Dedifferentiated amniotic fluid mesenchymal stem cell (primary cell): Measurements from ENCODE around the gene PEAK3.

Source experiments
- DNase-seq: peaks from one replicate; pipeline ENCODE4 v3.0.0-alpha.2; 2016; ENCODE audit errors: extremely low spot score

The PEAK3 gene

DNA sequence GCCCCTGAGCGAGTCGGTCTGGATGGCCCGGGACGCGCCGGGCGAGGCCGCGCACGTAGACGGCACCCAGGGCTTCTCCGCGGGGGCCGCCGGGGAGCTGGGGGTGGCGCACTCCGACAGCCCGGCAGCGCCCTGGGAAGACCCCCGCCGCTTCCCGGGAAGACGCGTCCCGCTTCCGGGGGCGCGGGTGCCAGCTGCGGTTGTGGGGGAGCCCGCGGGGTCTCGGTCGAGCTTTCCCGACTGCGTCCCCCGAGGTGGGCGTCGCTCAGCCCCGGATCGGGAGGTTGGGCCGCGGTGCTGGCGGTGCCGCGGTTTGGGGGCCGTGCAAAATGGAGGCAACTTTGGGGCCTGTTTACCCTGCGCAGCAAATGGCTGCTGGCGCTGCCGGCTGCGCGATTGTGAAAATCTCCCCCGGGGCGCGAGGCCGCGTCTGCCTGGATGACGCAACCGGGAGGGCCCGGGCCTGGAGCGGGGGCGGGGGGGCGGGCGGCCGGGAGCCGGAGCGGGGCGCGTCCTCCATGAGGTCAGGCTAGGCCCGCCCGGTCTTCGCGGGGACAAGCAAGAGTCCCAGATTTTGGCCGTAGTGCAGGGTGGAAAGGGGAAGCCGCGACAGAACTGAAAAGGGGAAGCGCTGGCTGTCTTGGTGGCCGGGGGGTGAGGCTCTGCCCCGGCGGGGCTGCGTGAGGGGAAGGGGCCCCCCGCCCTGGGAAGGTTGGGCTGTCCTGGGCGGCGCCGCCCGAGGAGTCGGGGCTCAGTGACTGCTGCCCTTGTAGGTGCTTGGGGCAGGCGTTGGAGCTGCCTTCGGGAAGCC, 11.3 kb downstream of the PEAK3 start:
- DNase-seq: peak; percentile 67

- DNase-seq: no peak
Observed at GRCh38 chr19:2270157-2270422, 11.9 kb downstream of the PEAK3 start.

- DNase-seq: peak; percentile 93
Observed at GRCh38 chr19:2269244-2270156, 12.5 kb downstream of the PEAK3 start.

DNA sequence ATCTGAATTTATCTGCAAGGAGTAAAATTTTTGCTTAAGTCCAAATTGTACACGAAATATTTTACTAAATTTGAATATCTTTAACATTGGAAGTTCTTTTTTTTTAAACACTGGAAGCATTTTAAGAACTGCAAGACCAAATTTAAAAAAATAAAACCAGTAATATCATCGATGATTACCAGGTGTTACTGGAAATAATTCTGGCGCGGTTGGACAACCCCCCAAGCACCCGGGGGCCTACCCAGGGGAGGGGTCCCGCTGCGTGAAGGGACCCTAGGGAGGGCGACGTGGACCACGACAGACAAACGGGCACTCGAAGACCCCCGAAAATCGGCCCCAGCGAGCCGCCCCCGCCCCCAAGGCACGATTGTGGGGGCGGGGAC, 13.1 kb downstream of the PEAK3 start:
- DNase-seq: no peak

GRCh38 chr19:2268480-2268830, 13.5 kb downstream of the PEAK3 start:
- DNase-seq: no peak

- DNase-seq: no peak
Observed at GRCh38 chr19:2266183-2266993, 15.6 kb downstream of the PEAK3 start.

- no peak for DNase-seq
Observed at GRCh38 chr19:2261438-2262172, 20.4 kb downstream of the PEAK3 start.

GRCh38 chr19:2260341-2260805, 21.6 kb downstream of the PEAK3 start:
- no peak for DNase-seq

DNA sequence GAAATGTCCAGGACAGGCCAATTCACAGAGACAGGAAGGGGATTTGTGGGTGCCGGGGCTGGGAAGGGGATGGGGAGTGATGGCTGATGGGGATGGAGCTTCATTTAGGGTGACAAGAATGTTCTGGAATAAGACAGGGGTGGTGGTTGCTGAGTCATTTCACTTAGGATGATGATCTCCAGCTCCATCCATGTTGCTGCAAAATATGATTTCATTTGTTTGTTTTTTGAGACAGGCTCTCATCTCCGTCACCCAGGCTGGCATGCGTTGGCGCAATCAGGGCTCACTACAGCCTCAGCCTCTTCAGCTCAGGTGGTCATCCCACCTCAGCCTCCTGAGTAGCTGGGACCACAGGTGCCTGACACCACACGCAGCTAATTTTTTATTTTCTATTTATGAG, 22.6 kb downstream of the PEAK3 start:
- DNase-seq: no peak

DNA sequence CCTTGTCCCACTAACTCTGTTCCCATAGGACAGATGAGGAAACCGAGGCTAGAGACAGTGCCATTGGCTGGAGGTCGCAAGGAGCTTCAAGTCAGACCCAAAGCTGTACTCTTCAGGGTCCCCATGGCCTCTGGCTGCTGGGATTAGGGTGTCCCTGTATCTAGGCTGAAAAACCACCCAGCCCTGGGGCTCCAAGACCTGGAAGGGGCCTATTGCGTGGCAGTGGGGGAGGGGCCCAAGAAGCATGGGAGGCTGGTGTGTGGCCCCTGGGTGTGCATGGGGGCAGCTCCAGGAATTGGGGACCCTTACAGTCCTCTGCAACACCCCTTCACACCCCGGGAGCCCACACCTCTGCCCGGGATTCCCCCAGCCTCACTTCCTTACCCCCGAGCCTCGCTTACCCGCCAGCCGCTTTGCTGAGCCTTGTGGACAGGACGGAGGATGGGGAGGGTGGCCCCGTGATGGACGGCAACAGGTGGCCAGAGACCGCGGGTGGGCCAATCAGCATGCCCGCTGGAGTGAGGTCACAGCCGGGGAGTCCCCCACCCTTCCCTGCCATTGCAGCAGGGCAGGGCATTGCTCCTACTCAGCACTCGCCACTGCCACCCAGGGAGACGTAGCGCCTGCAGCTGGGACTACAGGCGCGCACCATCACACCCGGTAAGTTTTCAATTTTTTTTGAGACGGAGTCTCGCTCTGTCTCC, 25.8 kb downstream of the PEAK3 start, which contains the start of gene JSRP1:
Gene JSRP1, minus strand, starts transcription at position 436 of the 704 bp plus-strand sequence. CDS start 1,103 bp downstream, outside the sequence.
- DNase-seq: no peak

DNA sequence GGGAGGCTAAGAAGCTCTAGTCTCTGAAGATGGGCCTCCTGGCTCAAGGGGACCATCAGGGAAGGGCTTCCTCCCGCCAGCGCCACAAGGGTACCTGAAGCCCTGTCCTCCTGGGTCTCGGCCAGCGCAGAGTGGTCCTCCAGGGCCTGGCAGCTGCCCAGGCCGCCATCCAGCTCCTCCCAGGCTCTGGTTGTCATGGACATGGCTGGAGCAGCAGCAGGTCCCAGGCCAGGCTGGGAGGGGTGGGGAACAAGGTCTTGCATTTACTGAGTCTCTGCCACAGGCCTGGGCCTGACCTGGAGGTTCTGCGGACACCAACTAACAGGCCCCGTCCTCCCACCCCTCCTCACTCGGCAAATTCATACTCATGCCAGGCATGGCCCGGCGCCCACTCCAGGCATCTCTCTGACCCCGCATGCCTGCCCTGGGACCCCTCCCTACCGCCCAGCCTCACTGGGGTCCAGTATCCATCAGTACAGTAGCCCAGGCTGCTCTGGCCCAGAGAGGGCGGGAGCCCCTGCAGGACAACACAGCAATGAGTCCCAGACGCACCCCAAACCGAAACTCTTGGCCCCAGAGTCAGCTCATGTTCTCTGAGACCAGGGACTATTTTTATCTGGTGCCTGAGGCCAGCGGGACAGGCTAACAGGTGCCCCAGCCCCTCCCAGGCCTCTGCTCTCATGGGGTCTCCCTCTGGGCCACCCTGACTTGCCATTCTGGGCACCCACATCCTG, 26.7 kb downstream of the PEAK3 start:
- DNase-seq: no peak

DNA sequence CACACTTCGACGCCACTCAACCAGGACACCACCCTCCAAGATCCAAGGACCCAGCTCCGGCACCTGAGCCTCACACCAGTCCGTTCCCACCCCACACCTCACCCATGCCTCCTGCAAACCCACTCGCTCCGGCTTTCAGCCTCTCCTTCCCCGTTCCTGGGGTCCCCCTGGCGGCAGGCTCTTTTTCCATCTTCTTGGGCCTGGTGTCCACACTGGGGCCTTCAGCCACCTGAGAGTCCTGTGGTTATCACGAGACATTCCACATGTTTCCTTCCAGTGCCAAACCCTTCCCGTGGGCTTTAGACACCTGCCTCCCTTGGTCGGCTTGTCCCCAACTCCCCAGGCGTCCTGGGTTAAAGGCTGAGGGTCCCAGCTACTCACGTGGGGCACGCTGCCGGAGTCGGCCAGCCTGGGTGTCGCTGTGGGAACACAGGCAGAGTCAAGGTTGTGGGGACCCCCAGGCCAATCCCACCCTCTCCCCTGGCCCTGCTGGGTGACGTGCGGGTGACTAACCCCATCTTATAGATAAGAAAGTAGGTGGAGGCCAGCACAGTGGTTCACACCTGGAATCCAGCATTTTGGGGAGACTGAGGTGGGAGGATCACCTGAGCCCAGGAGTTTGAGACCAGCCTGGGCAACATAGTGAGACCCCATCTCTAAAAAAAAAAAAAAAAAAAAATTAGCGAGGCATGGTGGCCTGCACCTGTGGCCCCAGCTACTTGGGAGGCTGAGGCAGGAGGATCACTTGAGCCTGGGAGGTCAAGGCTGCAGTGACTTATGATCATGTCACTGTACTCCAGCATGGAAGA, 27.7 kb downstream of the PEAK3 start:
- no peak for DNase-seq

DNA sequence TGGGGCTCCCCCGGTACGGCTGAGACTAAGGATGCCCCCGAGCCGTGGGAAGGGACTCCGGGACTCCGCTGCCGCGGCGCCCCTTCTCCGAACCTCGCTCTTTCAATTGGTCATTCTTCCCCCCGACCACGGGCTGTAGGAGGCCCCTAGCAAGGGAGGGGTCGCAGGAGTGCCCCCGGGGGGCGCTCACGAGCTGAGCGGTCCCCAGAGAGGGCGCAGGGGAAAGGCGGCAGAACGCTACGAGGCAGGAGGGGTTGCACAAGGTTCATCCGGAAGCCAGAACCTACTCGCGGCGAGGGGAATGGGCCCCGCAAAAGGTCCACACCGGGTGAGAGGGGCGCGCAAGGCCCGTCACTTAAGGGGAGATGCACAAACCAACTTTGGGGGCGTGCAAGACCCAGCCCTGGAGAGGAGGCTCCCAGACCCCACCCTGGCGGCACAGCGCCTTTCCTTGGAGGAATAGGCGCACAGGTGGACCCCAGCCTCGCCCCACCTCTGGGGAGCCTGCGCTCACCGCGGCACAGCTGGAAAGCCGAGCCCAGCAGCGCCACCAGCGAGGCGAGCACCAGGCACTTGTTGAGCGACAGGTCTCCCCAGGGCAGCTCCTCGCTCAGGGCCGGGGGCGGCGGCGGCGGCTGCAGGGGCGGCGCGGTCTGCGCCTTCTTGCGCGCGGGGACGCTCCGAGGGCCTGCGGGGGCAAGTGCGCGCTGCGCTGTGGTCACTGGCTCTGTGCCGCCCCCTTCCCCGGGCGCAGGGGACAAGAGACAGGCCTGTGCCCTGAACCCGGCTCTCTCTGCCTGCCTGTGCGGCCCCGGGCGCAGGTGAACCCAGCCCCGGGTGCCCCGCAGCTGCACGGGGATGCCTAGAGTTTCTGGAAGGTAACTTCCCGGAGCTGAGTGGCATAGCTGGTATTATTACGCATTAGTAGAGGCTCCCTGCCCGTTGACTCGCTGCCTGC, 28.6 kb downstream of the PEAK3 start:
- no peak for DNase-seq

DNA sequence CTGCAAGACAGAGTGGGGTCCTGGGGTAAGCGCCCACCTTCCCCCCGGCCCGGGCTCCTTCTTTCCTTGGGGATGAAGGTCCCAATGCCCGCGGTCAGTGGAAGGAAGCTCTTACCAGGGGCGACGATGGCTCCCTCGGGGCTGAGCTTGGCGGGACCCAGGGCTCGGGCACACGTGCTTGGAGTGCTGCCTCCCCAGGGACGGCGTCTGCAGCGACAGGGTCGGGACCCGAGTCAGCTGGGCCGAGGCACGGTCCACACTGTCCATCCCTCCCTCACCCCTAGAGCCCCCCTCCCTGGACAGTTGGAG, 29.2 kb downstream of the PEAK3 start:
- DNase-seq: no peak

- DNase-seq: no peak
Observed at GRCh38 chr19:2252055-2252796, 29.7 kb downstream of the PEAK3 start.

DNA sequence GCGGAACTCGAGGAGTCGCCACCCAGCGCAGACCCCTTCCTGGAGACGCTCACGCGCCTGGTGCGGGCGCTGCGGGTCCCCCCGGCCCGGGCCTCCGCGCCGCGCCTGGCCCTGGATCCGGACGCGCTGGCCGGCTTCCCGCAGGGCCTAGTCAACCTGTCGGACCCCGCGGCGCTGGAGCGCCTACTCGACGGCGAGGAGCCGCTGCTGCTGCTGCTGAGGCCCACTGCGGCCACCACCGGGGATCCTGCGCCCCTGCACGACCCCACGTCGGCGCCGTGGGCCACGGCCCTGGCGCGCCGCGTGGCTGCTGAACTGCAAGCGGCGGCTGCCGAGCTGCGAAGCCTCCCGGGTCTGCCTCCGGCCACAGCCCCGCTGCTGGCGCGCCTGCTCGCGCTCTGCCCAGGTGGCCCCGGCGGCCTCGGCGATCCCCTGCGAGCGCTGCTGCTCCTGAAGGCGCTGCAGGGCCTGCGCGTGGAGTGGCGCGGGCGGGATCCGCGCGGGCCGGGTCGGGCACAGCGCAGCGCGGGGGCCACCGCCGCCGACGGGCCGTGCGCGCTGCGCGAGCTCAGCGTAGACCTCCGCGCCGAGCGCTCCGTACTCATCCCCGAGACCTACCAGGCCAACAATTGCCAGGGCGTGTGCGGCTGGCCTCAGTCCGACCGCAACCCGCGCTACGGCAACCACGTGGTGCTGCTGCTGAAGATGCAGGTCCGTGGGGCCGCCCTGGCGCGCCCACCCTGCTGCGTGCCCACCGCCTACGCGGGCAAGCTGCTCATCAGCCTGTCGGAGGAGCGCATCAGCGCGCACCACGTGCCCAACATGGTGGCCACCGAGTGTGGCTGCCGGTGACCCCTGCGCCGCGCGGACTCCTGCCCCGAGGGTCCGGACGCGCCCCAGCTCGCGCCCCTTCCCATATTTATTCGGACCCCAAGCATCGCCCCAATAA, 30.6 kb downstream of the PEAK3 start:
- no peak for DNase-seq

GRCh38 chr19:2250766-2251105, 31.2 kb downstream of the PEAK3 start:
- no peak for DNase-seq
